GM19468 (cell line): Measurements from ENCODE around the gene CIC.

Experiments used
- ATAC-seq: cut with Tn5 transposase; IDR thresholded peaks from one replicate; pipeline ENCODE4 v1.9.1; 2021; ENCODE audit warnings: mild to moderate bottlenecking, moderate library complexity, moderate number of reproducible peaks; ENCODE audit not compliant: unreplicated experiment; ENCODE audit errors: extremely low read depth

CIC gene

GRCh38 chr19:42285988-42286348 is 16.9 kb downstream of the CIC start:
- no peak for ATAC-seq

DNA sequence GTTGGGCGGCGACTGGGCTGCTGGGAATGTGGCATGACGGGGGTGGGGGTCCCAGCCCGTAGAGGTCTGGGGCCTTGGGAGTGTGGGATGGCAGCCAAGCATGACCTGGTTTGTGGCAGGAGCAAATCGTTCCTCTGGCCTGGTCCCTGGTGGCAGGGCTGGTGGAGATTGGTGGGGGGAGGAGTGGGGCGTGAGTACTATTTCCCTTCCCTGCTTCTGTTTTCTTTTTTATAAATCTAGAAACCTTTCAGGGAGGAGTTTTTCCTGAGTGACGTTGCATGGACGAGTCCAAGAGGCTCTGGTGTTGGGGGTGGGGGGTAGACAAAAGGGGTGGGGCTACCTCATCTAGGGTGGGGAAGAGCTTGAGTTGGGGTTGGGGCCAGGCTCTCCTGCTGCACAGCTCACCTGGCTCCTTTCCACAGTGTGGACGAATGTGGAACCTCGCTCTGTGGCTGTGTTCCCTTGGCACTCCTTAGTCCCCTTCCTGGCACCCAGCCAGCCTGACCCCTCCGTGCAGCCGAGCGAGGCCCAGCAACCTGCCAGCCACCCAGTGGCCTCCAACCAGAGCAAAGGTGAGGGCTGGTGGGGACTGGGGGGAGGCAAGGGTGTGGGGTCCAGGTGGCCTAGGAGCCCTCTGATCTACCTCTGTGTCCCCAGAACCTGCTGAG is 17.4 kb downstream of the CIC start:
- no peak for ATAC-seq

- no peak for ATAC-seq
These were observed 18.2 kb downstream of the CIC start for GRCh38 chr19:42287017-42287826.

GRCh38 chr19:42287827-42288107 is 18.7 kb downstream of the CIC start:
- no peak for ATAC-seq

GRCh38 chr19:42288387-42288786 is 19.3 kb downstream of the CIC start:
- no peak for ATAC-seq

DNA sequence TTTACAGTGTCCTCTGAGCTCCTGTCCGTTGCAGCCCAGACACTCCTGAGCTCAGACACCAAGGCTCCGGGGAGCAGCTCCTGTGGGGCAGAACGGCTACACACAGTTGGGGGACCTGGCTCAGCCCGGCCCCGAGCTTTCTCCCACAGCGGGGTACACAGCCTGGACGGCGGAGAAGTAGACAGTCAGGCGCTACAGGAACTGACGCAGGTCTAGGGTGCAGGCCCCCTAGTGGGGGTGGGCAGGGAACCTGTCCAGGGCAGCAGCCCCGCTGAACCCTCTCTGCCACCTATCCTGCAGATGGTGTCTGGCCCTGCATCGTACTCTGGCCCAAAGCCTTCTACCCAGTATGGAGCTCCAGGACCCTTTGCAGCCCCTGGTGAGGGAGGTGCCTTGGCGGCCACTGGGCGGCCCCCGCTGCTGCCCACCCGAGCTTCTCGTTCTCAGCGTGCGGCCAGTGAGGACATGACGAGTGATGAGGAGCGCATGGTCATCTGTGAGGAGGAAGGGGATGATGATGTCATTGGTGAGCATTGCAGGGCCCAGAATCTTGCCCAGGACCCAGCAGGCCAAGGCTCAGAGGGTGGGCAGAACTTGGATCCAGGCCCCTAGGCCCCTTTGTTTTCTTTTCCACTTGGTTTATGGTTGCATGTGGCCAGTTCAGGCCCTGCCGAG is 20.0 kb downstream of the CIC start:
- ATAC-seq = no peak

- ATAC-seq = no peak
These were observed 20.5 kb downstream of the CIC start for GRCh38 chr19:42289556-42290041.

DNA sequence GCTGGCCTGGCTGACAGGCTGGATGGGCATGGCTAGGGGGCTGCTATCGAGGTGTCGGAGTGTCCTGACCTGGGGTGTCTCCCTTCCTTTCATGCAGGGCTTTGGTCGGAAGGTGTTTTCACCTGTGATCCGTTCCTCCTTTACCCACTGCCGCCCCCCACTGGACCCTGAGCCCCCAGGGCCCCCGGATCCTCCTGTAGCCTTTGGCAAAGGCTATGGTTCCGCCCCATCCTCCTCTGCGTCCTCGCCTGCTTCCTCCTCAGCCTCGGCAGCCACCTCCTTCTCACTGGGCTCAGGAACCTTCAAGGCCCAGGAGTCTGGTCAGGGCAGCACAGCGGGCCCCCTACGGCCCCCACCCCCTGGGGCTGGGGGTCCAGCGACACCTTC is 21.1 kb downstream of the CIC start:
- no peak for ATAC-seq

- ATAC-seq = no peak
These were observed 21.7 kb downstream of the CIC start for GRCh38 chr19:42290523-42291434.

GRCh38 chr19:42291435-42291810 is 22.4 kb downstream of the CIC start:
- no peak for ATAC-seq

DNA sequence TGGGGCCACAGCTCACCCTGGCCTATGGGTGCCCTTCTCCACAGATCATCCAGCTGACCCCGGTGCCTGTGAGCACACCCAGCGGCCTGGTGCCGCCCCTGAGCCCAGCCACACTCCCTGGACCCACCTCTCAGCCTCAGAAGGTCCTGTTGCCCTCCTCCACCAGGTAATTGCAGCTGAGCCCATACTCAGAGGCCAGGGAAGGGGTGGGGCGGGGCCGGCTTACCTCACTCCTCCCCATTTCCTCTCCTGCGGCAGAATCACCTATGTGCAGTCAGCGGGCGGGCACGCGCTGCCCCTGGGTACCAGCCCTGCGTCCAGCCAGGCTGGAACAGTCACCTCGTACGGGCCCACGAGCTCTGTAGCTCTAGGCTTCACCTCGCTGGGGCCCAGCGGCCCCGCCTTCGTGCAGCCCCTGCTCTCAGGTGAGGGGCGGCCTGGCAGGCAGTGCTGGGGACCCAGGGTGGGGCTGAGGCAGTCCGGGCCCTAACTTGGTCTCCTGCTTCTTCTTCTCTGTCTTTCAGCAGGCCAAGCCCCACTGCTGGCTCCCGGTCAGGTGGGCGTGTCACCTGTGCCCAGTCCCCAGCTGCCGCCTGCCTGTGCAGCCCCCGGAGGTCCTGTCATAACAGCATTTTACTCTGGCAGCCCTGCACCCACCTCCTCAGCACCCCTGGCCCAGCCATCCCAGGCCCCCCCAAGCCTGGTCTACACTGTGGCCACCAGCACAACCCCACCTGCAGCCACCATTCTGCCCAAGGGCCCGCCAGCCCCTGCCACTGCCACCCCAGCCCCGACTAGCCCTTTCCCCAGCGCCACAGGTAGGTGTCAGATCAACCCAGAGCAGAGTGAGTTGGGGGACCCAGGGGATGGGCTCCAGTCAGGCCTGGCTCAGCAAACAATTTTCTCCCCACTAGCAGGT is 23.2 kb downstream of the CIC start:
- ATAC-seq = no peak

DNA sequence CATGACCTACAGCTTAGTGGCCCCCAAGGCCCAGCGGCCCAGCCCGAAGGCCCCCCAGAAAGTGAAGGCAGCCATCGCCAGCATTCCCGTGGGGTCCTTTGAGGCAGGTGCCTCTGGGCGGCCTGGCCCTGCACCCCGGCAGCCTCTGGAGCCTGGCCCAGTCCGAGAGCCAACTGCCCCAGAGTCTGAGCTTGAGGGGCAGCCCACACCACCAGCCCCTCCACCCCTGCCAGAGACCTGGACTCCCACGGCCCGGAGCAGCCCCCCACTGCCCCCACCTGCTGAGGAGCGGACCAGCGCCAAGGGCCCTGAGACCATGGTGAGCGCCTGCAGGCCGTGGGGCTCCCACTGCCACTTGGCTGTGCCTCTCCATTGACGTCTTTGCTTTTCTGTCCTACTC is 23.9 kb downstream of the CIC start:
- no peak for ATAC-seq

DNA sequence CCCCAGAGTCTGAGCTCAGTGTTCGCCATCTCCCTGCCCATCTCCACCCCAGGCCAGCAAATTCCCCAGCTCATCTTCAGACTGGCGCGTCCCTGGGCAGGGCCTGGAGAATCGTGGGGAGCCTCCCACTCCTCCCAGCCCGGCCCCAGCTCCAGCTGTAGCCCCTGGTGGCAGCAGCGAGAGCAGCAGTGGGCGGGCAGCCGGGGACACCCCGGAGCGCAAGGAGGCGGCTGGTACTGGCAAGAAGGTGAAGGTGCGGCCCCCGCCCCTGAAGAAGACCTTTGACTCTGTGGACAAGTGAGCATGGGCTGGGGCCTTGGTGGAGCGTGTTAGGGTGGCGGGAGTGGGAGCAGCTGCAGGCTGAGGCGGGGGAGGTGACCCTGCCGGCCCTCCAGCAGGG is 24.5 kb downstream of the CIC start:
- no peak for ATAC-seq

DNA sequence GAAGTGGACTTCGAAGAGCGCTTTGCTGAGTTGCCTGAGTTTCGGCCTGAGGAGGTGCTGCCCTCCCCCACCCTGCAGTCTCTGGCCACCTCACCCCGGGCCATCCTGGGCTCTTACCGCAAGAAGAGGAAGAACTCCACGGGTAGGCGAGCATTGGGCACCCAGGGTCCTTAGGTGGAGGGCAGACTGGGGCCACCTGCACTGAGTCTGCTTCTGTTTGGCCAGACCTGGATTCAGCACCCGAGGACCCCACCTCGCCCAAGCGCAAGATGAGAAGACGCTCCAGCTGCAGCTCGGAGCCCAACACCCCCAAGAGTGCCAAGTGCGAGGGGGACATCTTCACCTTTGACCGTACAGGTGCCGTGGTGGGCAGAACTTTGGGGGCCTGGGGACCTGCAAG is 24.9 kb downstream of the CIC start:
- no peak for ATAC-seq

DNA sequence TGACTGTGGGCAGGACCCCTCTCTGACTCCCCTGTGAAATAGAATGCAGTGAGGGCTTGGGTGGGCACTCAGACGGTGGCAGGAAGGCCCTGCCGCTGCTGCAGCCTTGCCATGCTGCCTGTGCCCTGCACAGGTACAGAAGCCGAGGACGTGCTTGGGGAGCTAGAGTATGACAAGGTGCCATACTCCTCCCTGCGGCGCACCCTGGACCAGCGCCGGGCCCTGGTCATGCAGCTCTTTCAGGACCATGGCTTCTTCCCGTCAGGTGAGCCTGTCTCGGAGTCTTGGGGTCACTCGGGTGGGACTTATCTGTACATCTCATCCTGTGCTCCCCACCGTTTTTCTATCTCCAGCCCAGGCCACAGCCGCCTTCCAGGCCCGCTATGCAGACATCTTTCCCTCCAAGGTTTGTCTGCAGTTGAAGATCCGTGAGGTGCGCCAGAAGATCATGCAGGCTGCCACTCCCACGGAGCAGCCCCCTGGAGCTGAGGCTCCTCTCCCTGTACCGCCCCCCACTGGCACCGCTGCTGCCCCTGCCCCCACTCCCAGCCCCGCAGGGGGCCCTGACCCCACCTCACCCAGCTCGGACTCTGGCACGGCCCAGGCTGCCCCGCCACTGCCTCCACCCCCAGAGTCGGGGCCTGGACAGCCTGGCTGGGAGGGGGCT is 25.6 kb downstream of the CIC start:
- no peak for ATAC-seq

DNA sequence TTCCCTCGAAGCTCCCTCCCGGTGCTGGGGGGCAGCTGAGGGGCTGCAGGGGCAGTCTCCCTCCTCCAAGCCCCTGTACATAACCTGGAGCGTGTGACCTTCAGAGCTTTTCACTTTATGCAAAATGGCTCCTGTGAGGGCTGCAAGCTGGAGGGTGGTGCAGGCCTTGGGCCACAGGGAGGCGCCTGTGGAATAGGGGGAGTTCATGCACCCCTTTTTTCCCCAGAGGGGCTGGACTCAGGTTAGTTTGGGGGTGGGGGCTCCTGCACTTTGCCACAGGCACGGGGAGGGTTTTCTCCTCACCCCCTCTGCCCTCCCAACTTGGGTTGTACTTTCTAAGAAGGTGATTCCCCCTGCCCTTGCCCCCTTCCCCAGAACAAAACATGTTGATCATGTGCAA is 26.3 kb downstream of the CIC start:
- ATAC-seq = no peak

GRCh38 chr19:42295831-42296525 is 26.9 kb downstream of the CIC start:
- ATAC-seq = no peak

DNA sequence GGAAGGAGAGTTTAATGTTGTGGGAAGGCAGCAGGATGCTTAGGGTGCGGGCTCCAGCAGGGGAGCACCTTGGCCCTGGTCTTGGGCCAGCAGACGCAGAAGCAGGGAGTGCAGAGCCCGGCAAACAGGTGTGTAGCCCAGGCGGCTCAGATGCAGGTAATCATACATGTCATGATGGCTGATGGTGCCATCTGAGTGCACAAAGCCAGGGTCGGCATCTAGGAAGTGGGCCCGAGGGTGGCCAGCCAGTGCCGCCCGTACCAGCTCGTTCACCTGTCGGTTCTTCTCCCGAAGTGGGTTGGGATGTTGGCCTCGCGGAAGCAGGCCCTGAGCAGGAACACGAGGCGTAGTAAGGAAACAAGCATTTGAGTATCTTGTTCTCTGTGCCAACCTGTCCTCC is 28.0 kb downstream of the CIC start:
- no peak for ATAC-seq
